GM19043 (cell line): ENCODE measurements around the gene ENO1.
"Not testable (repeated sequence)": the region's sequence is repeated elsewhere in the genome, so short reads cannot be mapped to it uniquely, and the experiment has no call there.

Experiments
- ATAC-seq: cut with Tn5 transposase; IDR thresholded peaks from one replicate; pipeline ENCODE4 v1.9.1; 2021; ENCODE audit warnings: low read depth; ENCODE audit not compliant: unreplicated experiment

ENO1 gene

DNA sequence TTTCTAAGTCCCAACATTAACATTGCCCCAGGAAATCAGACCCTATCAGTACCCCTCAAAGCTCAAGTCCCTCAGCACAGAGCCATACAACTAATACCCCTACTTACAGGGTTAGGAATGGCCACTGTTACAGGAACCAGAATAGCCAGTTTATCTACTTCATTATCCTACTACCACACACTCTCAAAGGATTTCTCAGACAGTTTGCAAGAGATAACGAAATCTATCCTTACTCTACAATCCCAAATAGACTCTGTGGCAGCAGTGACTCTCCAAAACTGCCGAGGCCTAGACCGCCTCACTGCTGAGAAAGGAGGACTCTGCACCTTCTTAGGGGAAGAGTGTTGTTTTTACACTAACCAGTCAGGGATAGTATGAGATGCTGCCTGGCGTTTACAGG lies 19.0 kb upstream of the ENO1 start:
- not testable (repeated sequence) for ATAC-seq

DNA sequence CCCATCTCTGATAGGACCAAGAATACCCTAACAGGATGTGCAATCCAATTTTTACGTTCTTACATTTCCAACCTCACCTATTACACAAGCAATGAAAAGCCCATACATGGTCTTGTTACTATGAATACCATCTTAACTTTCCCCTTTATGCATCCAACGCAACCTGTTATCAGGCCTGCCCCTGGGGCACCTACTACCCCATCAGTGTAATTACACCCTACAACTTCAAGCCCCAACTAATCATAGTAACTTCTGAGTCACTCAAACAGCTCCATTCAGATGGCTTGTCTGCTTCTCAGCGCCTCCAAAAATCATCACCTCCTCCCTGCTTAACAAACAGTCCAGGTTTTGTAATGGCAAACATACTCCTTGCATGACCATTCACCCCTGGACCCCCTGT lies 18.3 kb upstream of the ENO1 start:
- ATAC-seq = not testable (repeated sequence)

DNA sequence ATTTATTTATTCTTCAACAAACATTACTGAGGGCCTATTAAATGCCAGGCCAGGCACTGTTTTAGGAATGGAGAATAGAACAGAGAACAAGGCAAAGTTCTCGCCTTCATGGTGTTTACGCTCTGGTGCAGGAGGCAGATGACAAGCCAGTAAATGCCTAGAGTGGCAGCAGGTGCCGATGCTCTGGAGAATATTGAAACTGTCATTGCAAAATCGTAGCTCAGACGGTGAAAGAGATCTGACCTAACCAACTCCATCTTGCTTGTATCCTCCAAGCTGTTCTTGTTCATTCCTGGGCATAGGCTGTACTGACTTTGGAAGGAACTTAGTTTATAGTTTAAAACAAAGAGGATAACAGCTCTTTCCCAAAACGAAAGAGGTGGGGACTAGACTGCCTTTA lies 13.5 kb upstream of the ENO1 start:
- ATAC-seq = no peak

DNA sequence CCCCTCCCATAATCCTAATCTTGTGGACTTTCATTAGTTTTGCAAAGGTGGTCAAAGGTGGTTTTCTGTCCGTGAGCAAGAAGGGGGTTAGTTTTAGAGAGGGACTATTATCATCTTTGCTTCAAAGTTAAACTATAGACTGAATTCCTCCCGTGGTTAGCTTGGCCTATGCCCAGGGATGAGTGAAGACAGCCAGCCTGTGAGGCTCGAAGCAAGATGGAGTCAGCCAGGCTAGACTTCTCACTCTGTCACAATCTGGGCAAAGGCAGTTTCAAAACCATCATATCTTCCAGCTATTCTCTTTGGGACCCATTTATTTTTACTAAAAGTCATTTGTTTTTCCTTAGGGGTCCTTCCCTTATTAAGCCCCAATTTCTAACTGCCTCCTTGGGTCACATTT lies 12.9 kb upstream of the ENO1 start:
- no peak for ATAC-seq

DNA sequence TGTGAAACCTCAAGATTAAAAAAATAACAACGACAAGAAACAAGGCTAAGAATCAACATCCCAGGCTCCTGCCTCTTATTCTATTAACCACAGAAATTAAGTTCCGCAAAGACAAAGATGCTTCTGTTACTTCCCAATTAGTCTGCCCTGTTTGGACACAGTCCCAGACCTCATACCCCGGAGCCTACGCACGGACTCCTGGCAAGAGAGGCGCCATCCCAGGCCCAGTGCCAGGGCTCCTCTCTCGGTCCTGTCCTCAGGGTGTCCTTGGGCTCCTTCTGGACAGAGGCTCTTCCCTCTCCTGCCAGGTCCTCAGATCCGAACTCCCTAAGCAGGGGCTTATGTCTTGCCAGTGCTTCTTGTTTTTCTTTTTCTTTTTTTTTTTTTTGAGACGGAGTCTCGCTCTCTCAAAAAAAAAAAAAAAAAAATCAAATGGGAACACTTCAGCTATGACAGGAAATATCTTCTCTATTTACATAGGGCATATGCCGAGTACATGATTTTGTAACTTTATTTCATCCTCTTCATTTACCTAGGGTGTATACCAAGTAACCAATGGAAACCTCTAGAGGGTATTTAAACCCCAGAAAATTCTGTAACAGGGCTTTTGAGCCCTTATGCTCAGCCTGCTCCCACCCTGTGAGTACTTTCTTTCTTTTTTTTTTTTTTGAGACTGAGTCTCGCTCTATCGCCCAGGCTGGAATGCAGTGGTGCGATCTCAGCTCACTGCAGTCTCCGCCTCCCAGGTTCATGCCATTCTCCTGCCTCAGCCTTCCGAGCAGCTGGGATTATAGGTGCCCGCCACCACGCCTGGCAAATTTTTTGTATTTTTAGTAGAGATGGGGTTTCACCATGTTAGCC lies 11.7 kb upstream of the ENO1 start:
- ATAC-seq = no peak

DNA sequence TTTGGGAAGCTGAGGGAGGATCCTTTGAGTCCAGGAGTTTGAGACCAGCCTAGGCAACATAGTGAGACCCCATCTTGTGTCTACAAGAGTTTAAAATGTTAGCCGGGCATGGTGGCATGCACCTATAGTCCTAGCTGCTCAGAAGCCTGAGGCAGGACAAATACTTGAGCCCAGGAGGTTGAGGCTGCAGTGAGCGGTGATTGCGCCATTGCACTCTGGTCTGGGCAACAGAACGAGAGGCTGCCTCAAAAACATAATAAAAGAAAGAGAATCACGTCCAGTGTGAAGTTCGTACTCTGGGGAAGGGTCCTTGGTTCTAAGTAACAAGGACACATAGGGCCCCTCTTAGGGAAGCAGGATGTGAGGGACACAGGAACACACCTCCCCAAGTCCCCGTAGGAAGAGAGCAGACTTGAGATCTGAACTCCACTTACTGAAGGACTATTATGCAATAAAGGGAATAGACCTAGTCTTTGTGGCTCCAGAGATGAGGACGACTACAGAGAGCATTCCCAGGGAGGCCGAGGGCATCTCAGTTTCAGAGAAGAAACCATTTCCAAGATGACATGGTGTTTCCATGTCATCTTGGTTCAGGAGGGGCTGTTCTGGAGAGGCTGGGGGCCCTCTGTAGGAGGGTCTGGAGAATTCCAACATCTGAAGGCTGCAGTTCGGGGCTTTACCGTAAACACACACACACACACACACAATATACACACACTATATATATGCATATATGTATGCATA lies 10.8 kb upstream of the ENO1 start:
- no peak for ATAC-seq

DNA sequence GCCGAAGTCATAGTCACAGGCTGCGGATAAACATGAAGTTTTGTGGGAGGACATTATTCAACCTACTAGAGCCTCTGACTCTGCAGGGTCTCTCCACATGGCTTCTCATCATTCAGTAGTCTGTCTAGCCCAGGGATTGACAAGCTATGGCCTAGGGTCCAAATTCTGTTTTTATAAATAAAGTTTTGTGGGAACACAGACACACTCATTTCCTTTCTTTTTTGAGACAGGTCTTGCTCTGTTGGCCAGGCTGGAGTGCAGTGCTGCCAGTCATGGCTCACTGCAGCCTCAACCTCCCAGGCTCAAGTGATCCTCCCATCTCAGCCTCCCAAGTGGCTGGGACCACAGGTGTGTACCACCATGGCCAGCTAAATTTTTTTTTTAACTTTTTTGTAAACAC lies 8.1 kb upstream of the ENO1 start:
- no peak for ATAC-seq

DNA sequence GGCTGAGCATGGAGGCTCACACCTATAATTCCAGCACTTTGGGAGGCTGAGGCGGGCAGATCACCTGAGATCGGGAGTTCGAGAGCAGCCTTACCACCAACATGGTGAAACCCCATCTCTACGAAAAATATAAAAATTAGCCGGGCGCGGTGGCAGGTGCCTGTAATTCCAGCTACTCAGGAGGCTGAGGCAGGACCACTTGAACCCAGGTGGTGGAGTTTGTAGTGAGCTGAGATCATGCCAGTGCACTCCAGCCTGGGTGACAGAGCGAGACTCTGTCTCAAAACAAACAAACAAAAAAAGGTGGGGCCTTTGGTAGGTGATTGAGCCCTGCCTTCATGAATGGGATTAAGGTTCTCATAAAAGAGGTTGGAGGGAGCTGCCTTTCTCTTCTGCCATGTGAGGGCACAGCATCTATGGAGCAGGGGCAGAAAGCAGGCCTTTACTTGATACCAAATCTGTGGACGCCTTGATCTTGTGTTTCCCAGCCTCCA lies 7.6 kb upstream of the ENO1 start:
- not testable (repeated sequence) for ATAC-seq

DNA sequence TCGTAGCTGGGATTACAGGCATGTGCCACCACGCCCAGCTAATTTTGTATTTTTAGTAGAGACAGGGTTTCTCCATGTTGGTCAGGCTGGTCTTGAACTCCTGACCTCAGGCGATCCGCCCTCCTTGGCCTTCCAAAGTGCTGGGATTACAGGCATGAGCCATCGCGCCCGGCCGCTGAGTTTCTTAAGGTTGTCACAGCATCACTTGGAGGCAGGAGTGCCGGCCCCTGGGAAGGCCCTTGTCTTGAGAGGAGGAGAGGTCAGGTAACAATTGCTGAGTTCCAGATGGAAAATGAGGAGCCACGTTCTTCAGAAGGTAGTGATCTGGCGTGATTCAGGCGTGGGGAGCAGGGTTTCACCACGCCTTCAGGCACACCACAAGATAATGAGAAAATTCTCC lies 5.6 kb upstream of the ENO1 start:
- ATAC-seq = not testable (repeated sequence)

DNA sequence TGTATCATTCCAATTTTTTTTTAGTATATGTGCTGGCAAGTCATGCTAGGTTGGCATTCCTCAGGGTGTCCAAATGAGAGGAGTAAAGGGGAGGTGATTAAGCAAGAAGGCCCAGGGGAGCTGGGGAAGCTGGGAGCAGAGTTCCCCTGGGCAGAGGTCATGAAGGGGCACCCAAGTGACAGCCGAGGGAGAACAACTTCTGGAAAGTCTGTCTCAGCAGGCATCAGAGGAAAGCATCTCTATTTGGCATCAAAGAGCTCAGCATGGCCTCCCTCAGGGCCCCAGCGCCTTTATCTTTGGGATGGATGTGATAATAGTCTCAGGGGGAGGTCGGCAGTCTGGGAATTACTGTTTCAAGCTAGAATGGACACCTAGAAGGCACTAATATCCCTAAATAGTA lies 5.0 kb upstream of the ENO1 start:
- ATAC-seq = no peak

DNA sequence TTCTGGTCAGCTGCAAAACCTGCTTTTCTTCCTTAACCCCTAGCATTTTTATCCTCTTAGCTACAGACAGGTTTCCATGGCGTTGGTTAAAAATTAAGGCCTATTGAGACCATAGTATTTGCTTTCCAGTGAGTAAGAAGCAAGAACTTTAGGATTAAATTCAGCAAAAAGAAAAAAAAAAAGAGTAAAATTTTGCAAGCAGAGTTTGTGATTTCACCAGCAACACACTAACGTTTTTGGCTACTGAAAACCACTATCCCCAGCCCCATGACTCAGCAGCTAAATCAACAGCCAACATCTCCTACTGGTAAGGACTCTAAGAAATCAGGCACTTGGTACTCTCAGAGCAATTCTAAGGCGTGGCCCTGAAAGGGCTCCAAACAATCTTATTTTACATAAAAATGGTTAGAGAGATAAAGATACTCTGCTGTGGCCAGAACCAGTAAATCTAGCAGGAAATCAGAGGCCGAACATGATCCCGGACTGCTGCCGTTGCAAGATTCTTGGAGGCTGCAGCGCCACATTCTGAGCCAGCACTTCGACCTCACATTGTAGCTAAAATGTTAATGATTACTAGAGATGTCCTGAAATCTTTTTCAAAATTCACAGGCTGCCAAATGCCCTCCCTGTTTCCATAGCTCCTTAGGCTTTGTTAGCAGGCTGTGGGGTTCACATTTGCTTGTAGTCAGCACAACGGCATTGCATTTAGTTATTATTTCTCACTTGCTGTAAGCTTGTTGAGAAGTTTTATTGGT lies 1.6 kb upstream of the ENO1 start:
- ATAC-seq = no peak

DNA sequence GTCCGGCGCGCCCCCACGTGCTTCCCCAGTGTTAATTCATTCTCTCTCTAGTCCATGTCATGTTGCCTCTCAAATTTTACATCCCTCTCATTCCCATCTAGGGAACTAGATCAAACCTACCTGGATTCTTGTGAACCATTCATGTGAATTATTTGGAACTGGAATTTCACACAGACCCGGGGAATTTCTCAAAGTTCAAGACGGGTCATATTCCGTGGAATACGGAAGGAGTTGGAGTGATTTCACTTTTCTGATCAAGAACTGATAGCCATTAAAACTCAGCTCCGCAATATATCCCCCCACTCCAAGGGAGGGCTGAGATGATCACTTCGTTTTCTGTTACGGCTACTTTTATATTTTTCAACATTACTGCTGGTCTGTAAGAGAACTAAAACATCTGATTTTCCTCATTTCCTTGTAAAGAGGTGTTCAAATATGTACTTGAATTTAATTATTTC lies 1.0 kb upstream of the ENO1 start:
- no peak for ATAC-seq

DNA sequence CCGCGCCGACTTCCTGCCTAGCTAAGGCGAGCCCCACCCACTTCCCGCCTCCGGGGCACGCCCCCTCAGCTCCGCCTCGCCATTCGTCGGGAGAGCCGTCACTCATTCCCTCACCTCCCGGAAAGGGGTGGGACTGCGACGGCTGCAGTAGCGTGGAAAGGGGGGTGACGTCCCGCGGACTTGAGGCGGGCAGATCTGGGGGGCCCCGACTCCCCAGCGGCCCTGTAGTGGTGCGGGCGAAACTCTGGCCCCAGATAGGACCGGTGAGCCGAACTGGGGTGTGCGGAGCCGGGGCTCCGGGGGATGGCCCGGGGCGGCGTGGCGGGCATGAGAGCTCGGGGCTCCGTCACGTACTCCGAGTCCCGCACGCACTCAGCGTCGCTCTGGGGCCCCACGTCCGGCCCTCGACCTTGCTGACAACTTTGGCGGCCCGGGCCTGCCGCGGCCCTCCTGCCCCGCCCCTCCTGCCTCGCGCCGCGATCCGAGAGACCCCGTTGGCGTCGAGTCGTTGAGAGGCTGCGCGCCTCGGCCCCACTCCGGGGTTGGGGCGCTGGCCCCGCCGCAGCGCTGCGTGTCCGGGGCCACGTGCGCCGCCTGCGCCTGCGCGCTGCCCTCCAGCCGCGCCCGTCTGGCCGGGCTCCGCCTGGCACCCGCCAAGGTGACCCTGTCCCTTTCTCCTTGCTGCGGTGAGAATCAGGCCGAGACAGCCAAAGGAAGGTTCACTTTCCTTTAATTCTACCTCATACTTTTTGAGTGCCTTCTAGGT lies 395 bp upstream of the ENO1 start:
- peak; percentile 61 for ATAC-seq

DNA sequence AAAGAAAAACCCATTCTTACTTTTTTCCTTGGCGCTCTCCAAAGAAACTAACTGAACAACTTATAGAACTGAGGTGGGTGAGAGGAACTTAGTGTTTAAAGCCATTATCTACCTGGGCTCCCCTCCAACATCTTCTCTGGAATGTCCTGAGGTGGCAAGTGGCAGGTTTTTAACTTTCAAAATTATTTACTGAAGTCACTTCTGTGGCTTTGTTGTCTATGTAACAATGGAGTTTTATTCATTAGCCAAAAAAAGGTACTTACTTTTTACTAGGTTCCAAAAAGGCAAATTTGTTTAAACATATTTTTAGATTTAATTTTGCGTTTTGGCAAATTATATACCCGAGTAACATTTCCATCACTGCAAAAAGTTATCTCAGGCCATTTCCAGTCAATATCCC lies 2.4 kb downstream of the ENO1 start:
- no peak for ATAC-seq

DNA sequence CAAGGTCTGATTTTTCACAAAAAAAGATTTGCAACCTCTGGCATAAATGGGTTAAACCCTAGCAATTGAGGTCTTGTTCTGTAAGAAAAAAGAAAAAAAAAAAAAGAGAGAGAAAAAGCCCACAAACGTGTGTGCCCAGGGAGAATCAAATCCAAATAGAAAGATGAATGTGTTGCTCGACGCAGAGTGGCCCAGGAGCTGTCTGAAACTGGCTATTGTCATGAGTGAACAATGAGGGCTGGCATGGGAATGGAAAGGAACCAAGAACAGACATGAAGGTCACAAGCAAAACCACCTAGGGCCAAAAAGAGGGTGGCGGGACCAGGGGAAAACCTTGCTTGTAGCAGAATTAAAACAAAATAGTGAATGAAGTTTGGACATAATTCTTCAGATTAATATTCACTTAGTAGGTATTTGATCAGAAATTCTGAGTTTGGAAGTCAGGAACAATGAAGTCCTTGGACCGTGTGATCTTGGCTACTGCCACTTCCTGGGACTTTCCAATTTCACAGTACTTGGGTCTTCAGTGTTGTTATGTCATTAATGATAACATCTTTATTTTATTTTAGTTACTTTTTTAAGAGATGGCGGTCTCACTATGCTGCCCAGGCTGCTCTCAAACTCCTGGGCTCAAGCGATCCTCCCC lies 3.1 kb downstream of the ENO1 start:
- ATAC-seq = no peak

DNA sequence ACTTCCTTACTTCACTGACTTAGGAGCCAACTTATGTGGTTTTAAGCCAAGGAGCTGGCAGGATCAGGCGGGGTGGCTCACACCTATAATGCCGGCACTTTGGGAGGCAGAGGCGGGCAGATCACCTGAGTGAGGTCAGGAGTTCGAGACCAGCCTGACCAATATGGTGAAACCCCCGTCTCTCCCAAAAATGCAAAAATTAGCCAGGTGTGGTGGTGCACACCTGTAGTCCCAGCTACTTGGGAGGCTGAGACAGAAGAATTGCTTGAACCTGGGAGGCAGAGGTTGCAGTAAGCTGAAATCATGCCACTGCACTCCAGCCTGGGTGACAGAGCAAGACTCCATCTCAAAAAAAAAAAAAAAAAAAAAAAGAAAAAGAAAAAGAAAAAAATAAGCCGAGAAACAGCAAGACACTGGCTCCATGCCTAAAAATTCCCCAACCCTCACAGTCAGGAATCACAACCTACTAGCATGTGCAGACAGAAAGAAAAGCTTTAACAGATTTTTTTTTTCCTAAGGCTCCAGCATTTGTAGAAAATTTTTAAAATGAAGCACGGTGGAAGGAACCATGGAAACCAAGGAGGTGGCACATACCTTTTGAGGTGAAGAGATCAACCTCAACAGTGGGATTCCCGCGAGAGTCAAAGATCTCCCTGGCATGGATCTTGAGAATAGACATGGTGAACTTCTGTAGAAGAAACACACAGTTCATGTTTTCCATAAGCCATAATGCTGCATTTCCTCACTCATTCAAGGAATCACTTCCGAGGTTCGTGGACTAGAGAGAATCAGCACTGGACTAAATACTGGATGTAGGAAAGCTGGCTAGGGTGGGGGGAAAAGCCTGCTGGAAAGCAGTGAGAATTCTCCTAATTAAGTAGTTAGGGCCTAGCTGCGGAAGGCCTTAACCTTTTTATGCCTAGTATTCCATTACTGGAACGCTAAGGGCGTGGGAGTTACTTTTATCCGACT lies 4.0 kb downstream of the ENO1 start:
- no peak for ATAC-seq

DNA sequence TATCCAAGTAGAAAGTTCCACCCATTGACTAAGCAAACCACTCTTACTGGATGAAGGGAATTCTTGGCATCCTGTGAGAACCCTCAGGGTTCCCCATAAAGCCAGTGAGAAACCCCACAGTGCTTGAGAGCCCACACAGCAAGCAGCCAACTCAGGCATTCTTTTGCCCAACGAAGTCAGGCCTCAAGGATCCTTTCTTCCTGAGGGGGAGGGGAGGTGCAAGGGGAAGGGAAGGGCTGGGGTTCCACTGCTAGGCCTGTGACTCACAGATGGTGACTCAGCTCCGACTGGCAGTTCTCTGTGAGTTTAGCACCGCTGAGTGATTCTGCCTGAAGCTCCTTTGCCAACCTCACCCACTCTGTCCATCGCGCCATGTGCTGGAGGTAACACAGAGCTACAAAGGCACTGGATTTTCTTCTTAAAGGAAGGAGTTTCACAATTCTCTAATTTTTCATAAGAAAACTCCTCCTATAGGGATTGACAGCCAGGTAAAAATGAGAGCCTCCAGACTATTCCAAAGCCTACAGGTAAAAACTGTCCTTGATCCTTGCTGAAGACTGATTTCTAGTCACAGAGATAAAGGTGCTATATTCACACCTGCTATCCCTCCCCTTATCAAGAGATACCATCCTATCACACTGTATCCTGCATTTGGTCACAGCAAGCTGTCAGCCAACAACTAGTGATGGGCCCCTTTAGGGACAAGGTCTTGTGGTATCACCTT lies 4.8 kb downstream of the ENO1 start:
- ATAC-seq = no peak

DNA sequence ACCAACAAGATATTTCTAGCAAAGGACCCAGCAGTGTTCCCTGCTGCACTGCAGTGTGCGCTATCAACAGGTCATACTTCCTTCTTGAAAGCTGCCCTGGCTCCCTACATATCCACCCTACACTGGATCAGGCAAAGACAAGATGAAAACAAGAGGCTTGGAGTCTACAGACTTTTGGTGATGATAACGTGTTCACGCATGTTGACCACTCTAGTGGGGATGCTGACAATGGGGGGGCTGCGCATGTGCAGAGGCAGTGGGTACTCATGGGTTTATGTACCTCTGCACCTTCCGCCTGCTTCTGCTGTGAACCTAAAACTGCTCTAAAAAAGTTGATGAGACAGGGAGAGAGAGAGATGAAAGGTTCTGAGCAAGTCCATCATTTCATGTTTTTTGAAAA lies 5.5 kb downstream of the ENO1 start:
- no peak for ATAC-seq
